SK-N-SH treated with all-trans-retinoic acid at 6 μM for 48 hours (cell line): ENCODE measurements around the gene NPPA.
A peak's percentile ranks its signal among the peaks of the same experiment; 100 is the strongest.
"Not testable (repeated sequence)": the region's sequence is repeated elsewhere in the genome, so short reads cannot be mapped to it uniquely, and the experiment has no call there.

Source experiments
- ATAC-seq: fragments of 200-7000 bp; cut with Tn5 transposase; 3 replicates; pipeline ENCODE4 v1.9.1; 2020; ENCODE audit warnings: mild to moderate bottlenecking, moderate library complexity
- ARNTL ChIP-seq: fragments of 450-650 bp; formaldehyde crosslinking; IDR thresholded peaks from 2 replicates; pipeline ENCODE4 v1.5.0; 2020; ENCODE audit warnings: low read depth, mild to moderate bottlenecking, moderate library complexity, borderline replicate concordance
- BACH2 ChIP-seq: fragments of 250-450 bp; sonication (Bioruptor Pico); IDR thresholded peaks from 2 replicates; pipeline ENCODE4 v1.9.0; 2021; ENCODE audit warnings: mild to moderate bottlenecking, borderline replicate concordance
- CSDC2 ChIP-seq: fragments of 250-450 bp; sonication (Bioruptor Pico); IDR thresholded peaks from 2 replicates; pipeline ENCODE4 v1.5.0; 2020; ENCODE audit warnings: mild to moderate bottlenecking, moderate library complexity
- ESRRG ChIP-seq: fragments of 250-450 bp; sonication (Bioruptor Pico); IDR thresholded peaks from 2 replicates; pipeline ENCODE4 v1.6.1; 2021; ENCODE audit warnings: mild to moderate bottlenecking
- GLIS3 ChIP-seq: fragments of 250-450 bp; sonication (Bioruptor Pico); IDR thresholded peaks from 2 replicates; pipeline ENCODE4 v1.5.0; 2020; ENCODE audit warnings: mild to moderate bottlenecking, moderate library complexity
- ISL1 ChIP-seq: fragments of 250-450 bp; sonication (Bioruptor Pico); IDR thresholded peaks from 2 replicates; pipeline ENCODE4 v2.1.2; 2022; ENCODE audit warnings: mild to moderate bottlenecking, moderate library complexity
- OSR1 ChIP-seq: fragments of 250-450 bp; sonication (Bioruptor Pico); IDR thresholded peaks from 2 replicates; pipeline ENCODE4 v1.8.0; 2022; ENCODE audit warnings: moderate library complexity, mild to moderate bottlenecking, inconsistent platforms
- PPARA ChIP-seq: fragments of 250-450 bp; sonication (Bioruptor Pico); IDR thresholded peaks from 2 replicates; pipeline ENCODE4 v1.5.0; 2020; ENCODE audit warnings: mild to moderate bottlenecking, borderline replicate concordance
- RARB ChIP-seq: fragments of 250-450 bp; sonication (Bioruptor Pico); IDR thresholded peaks from 2 replicates; pipeline ENCODE4 v1.8.0; 2021; ENCODE audit warnings: mild to moderate bottlenecking, moderate library complexity
- TCF4 ChIP-seq: fragments of 250-450 bp; sonication (Bioruptor Pico); IDR thresholded peaks from 2 replicates; pipeline ENCODE4 v1.8.0; 2021; ENCODE audit warnings: mild to moderate bottlenecking, moderate library complexity, borderline replicate concordance
- TOX ChIP-seq: fragments of 250-450 bp; sonication (Bioruptor Pico); IDR thresholded peaks from 2 replicates; pipeline ENCODE4 v1.8.0; 2021; ENCODE audit warnings: mild to moderate bottlenecking, moderate library complexity, borderline replicate concordance
- ZFP3 ChIP-seq: fragments of 250-450 bp; sonication (Bioruptor Pico); IDR thresholded peaks from 2 replicates; pipeline ENCODE4 v1.5.0; 2020; ENCODE audit warnings: mild to moderate bottlenecking, moderate library complexity
- ZFP30 ChIP-seq: fragments of 450-650 bp; formaldehyde crosslinking; IDR thresholded peaks from 2 replicates; pipeline ENCODE4 v1.5.0; 2022; ENCODE audit warnings: mild to moderate bottlenecking, moderate library complexity
- ZNF565 ChIP-seq: fragments of 450-650 bp; formaldehyde crosslinking; conservative IDR thresholded peaks from 2 replicates; pipeline ENCODE4 v1.5.0; 2020; ENCODE audit warnings: low read depth, mild to moderate bottlenecking, moderate library complexity
- TF ChIP-seq, protein P1 (sequence below): fragments of 250-450 bp; sonication (Bioruptor Pico); IDR thresholded peaks from 2 replicates; pipeline ENCODE4 v1.5.0; 2020; ENCODE audit warnings: mild to moderate bottlenecking, moderate library complexity
- TF ChIP-seq, protein P2 (sequence below): fragments of 250-450 bp; sonication (Bioruptor Pico); IDR thresholded peaks from 2 replicates; pipeline ENCODE4 v1.8.0; 2020; ENCODE audit warnings: mild to moderate bottlenecking, moderate library complexity, borderline replicate concordance
- TF ChIP-seq, protein P3 (sequence below): fragments of 250-450 bp; sonication (Bioruptor Pico); IDR thresholded peaks from 2 replicates; pipeline ENCODE4 v1.8.0; 2021; ENCODE audit warnings: low read depth, mild to moderate bottlenecking, moderate library complexity, borderline replicate concordance
- TF ChIP-seq, protein P4 (sequence below): fragments of 250-450 bp; sonication (Bioruptor Pico); IDR thresholded peaks from 2 replicates; pipeline ENCODE4 v1.5.1; 2021; ENCODE audit warnings: mild to moderate bottlenecking, moderate library complexity

Gene NPPA

DNA sequence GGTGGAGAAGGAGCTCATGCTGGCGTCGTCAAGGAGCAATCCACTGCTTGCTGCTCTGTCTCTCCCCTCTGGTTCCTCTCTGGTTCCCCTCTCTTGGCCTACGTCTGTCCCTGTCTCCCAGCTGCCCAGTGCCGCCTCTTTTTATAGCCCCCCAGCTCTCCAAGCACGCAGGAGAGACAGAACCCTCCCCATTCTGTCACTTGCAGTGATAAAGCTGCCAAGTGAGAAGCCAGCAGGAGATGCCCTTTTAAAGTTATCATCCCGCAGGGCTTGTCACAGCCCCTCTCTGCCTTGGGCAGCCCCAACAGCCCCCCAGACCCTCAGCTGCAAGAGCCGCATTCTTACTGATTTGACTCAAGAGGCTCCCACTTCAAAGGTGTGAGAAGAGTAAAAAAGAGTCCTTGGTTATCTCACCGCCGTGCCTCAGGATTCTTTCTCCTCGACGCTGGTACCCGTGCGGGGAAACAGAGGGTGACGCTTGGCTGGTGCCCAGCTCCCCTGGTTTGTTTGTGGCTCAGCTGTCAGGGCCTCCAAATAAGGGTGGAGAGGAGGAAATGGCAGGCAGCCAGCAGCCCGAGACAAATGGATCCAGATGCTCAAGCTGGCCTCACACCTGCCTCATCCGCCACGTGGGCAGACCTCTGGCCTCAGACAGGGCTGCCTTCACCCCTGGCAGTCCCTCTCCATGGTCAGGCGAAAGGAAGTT, at the start of gene NPPA:
Gene NPPA, minus strand, starts transcription at position 117 of the 706 bp plus-strand sequence. Its CDS starts 99 bp downstream, at position 18.
- ATAC-seq: peak; percentile 27

DNA sequence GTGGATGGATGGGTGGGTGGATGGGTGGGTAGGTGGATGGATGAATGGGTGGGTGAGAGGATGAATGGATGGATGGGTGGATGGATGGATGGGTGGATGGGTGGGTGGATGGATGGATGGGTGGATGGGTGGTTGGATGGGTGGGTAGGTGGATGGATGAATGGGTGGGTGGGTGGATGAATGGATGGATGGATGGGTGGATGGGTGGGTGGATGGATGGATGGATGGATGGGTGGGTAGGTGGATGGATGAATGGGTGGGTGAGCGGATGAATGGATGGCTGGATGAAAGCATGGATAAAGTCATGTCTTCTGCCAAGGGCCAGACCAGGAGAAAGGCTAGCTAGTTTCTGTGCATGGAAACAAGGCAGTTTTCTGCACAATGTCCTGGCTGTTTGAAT, 46.9 kb upstream of the NPPA start:
- ATAC-seq: not testable (repeated sequence)

More for the DNA sequence above, at the start of gene NPPA:
- TF ChIP-seq TCF4 (peak; percentile 68; the same call in 1 of the 2 replicates), GLIS3 (CRISPR knock-in tag) (no peak), TOX (CRISPR knock-in tag) (no peak)
- TF ChIP-seq, protein P1, sequence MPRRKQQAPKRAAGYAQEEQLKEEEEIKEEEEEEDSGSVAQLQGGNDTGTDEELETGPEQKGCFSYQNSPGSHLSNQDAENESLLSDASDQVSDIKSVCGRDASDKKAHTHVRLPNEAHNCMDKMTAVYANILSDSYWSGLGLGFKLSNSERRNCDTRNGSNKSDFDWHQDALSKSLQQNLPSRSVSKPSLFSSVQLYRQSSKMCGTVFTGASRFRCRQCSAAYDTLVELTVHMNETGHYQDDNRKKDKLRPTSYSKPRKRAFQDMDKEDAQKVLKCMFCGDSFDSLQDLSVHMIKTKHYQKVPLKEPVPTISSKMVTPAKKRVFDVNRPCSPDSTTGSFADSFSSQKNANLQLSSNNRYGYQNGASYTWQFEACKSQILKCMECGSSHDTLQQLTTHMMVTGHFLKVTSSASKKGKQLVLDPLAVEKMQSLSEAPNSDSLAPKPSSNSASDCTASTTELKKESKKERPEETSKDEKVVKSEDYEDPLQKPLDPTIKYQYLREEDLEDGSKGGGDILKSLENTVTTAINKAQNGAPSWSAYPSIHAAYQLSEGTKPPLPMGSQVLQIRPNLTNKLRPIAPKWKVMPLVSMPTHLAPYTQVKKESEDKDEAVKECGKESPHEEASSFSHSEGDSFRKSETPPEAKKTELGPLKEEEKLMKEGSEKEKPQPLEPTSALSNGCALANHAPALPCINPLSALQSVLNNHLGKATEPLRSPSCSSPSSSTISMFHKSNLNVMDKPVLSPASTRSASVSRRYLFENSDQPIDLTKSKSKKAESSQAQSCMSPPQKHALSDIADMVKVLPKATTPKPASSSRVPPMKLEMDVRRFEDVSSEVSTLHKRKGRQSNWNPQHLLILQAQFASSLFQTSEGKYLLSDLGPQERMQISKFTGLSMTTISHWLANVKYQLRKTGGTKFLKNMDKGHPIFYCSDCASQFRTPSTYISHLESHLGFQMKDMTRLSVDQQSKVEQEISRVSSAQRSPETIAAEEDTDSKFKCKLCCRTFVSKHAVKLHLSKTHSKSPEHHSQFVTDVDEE: peak; percentile 54; the same call in 1 of the 2 replicates
- TF ChIP-seq, protein P2, sequence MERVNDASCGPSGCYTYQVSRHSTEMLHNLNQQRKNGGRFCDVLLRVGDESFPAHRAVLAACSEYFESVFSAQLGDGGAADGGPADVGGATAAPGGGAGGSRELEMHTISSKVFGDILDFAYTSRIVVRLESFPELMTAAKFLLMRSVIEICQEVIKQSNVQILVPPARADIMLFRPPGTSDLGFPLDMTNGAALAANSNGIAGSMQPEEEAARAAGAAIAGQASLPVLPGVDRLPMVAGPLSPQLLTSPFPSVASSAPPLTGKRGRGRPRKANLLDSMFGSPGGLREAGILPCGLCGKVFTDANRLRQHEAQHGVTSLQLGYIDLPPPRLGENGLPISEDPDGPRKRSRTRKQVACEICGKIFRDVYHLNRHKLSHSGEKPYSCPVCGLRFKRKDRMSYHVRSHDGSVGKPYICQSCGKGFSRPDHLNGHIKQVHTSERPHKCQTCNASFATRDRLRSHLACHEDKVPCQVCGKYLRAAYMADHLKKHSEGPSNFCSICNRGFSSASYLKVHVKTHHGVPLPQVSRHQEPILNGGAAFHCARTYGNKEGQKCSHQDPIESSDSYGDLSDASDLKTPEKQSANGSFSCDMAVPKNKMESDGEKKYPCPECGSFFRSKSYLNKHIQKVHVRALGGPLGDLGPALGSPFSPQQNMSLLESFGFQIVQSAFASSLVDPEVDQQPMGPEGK: no peak

DNA sequence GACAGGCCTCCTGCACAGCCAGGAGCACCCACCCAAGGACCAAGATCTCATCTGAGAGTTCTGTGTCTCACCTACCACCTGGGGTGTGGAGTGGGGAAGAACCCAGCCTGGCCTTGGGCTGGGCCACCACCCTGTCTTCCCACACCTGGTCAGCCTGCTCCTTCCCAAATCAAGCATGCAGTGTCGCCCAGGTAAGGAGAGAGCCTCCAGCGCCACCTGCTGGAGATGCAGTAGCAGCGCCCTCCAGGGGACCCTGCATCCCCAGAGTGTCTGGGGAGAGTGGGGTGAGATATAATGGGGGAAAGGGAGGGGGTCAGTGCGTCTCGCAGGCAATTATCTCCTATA, 46.3 kb upstream of the NPPA start:
- ATAC-seq: peak; percentile 96

DNA sequence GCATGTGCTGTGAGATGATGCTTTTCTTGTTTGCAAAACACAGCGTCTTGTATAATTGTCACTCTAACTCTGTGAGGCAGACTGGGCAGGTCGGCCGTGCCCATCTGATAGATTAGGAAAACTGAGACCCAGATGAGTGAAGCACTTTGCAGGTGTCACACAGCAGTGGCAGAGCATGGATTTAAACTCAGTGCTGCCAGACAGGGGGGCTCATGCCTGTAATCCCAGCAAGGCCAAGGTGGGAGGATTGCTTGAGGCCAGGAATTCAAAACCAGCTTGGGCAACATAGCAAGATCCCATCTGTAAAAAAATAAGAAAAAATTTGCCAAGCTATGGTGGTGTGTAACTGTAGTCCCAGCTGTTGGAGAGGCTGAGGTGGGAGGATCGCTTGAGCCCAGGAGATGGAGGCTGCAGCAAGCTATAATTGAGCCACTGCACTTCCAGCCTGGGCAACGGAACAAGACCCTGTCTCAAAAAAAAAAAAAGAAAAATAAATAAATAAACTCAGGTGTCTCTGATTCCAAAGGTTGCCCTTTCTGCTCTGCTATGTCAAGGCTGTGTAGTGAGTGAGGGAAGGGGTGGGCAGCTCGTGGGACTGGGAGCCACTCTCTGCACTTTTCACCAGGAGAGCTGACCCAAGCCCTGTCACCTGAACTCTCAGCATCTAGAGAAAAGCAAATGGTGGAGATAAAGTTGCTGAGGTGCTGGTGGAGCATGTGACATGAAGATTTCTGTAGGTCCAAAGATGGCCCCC, 44.0 kb upstream of the NPPA start:
- no peak for ATAC-seq
- TF ChIP-seq OSR1 (no peak), TOX (CRISPR knock-in tag) (no peak), BACH2 (CRISPR knock-in tag) (no peak), RARB (CRISPR knock-in tag) (no peak), ZNF565 (no peak)
- TF ChIP-seq, protein P2: no peak
- TF ChIP-seq, all 23 proteins: peak for 0

More for the DNA sequence above, 46.3 kb upstream of the NPPA start:
- TF ChIP-seq TCF4: no peak
- TF ChIP-seq, protein P3, sequence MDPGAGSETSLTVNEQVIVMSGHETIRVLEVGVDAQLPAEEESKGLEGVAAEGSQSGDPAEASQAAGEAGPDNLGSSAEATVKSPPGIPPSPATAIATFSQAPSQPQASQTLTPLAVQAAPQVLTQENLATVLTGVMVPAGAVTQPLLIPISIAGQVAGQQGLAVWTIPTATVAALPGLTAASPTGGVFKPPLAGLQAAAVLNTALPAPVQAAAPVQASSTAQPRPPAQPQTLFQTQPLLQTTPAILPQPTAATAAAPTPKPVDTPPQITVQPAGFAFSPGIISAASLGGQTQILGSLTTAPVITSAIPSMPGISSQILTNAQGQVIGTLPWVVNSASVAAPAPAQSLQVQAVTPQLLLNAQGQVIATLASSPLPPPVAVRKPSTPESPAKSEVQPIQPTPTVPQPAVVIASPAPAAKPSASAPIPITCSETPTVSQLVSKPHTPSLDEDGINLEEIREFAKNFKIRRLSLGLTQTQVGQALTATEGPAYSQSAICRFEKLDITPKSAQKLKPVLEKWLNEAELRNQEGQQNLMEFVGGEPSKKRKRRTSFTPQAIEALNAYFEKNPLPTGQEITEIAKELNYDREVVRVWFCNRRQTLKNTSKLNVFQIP (CRISPR knock-in tag): no peak
- TF ChIP-seq CSDC2: no peak
- no peak for TF ChIP-seq ISL1 (CRISPR knock-in tag)
- TF ChIP-seq, protein P2: no peak
- no peak for TF ChIP-seq ZFP30 (CRISPR knock-in tag)
- TF ChIP-seq RARB (CRISPR knock-in tag): no peak

DNA sequence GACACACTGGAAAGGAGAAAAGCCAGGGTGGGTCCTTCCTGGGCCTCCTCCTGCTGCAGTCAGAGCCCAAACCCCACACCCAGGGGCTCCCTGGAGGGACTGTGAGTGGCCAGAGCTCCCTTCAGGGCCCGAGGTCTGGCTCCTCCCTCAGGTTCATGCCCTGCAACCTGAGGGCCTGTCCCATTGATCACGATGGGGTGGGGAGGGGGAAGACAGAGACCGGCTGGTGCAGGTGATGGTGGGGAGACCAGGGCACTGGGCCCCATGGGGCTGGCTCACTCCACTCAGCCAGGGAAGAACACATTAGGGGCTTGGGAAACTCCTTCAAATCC, 41.3 kb upstream of the NPPA start:
- ATAC-seq: no peak
- TF ChIP-seq TCF4: no peak
- no peak for TF ChIP-seq ZFP3 (CRISPR knock-in tag)
- TF ChIP-seq BACH2 (CRISPR knock-in tag): no peak
- TF ChIP-seq ZNF565: no peak
- TF ChIP-seq PPARA: no peak
- TF ChIP-seq CSDC2: no peak
- no peak for TF ChIP-seq TOX (CRISPR knock-in tag)
- no peak for TF ChIP-seq ESRRG
- TF ChIP-seq ZFP30 (CRISPR knock-in tag): no peak
- TF ChIP-seq, protein P4, sequence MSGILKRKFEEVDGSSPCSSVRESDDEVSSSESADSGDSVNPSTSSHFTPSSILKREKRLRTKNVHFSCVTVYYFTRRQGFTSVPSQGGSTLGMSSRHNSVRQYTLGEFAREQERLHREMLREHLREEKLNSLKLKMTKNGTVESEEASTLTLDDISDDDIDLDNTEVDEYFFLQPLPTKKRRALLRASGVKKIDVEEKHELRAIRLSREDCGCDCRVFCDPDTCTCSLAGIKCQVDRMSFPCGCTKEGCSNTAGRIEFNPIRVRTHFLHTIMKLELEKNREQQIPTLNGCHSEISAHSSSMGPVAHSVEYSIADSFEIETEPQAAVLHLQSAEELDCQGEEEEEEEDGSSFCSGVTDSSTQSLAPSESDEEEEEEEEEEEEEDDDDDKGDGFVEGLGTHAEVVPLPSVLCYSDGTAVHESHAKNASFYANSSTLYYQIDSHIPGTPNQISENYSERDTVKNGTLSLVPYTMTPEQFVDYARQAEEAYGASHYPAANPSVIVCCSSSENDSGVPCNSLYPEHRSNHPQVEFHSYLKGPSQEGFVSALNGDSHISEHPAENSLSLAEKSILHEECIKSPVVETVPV (CRISPR knock-in tag): no peak
- no peak for TF ChIP-seq ISL1 (CRISPR knock-in tag)
- TF ChIP-seq ARNTL (CRISPR knock-in tag): no peak
- TF ChIP-seq, protein P2: no peak
